Measurements from ENCODE around the gene PANK4. TPM values are rescaled to one million over a fixed set of nuclear protein-coding genes. Genes with fewer than 3 reads are reported as not detected.

The PANK4 gene
- total RNA-seq, 1 donor from 2014 or later: 50.8 TPM

GRCh38 chr1:2523191-2523890 is 3.1 kb downstream of the PANK4 start:
- Mint-ChIP-seq H3K4me3 (no peak overlapping the region), H3K27me3 (ENCODE audit: low read depth) (peaks cover 16% of the 10 kb centered on the region), H3K9me3 (no peaks in the 10 kb centered on the region), H3K36me3 (peaks cover 16% of the 10 kb centered on the region), H3K4me1 (peaks cover 17% of the 10 kb centered on the region), H3K27ac (no peak overlapping the region)
- no peak for DNase-seq (ENCODE audit: low spot score in 2 of 2, unreplicated experiment in 2 of 2)
- TF ChIP-seq CTCF (IDR thresholded peaks at IDR 0.05; ENCODE audit: unreplicated experiment): no peak

GRCh38 chr1:2522230-2522629 is 4.2 kb downstream of the PANK4 start:
- Mint-ChIP-seq H3K27me3 (ENCODE audit: low read depth) (peaks cover 6% of the 10 kb centered on the region), H3K4me3 (no peak overlapping the region), H3K36me3 (peaks cover 20% of the 10 kb centered on the region), H3K27ac (no peak overlapping the region), H3K4me1 (peaks cover 17% of the 10 kb centered on the region), H3K9me3 (no peaks in the 10 kb centered on the region)
- no peak for TF ChIP-seq CTCF (IDR thresholded peaks at IDR 0.05; ENCODE audit: unreplicated experiment)
- no peak for DNase-seq (ENCODE audit: low spot score in 2 of 2, unreplicated experiment in 2 of 2)

- Mint-ChIP-seq H3K9me3 (no peaks in the 10 kb centered on the region), H3K27ac (no peak overlapping the region), H3K27me3 (ENCODE audit: low read depth) (no peaks in the 10 kb centered on the region), H3K4me1 (peaks cover 17% of the 10 kb centered on the region), H3K36me3 (peaks cover 22% of the 10 kb centered on the region), H3K4me3 (no peak overlapping the region)
- DNase-seq (ENCODE audit: low spot score in 2 of 2, unreplicated experiment in 2 of 2): no peak
- TF ChIP-seq CTCF (IDR thresholded peaks at IDR 0.05; ENCODE audit: unreplicated experiment): no peak
These were observed 5.6 kb downstream of the PANK4 start for GRCh38 chr1:2520806-2521205.

GRCh38 chr1:2520206-2520605 is 6.2 kb downstream of the PANK4 start:
- TF ChIP-seq CTCF (IDR thresholded peaks at IDR 0.05; ENCODE audit: unreplicated experiment): no peak

GRCh38 chr1:2519729-2520128 is 6.7 kb downstream of the PANK4 start:
- H3K36me3 Mint-ChIP-seq: peaks cover 22% of the 10 kb centered on the region
- no peak overlapping the region for H3K4me3 Mint-ChIP-seq

More at GRCh38 chr1:2520206-2520605, 6.2 kb downstream of the PANK4 start:
- DNase-seq (ENCODE audit: low spot score in 2 of 2, unreplicated experiment in 2 of 2): no peak
- Mint-ChIP-seq H3K36me3 (peaks cover 22% of the 10 kb centered on the region), H3K4me3 (no peak overlapping the region), H3K9me3 (no peaks in the 10 kb centered on the region), H3K4me1 (peaks cover 14% of the 10 kb centered on the region), H3K27me3 (ENCODE audit: low read depth) (no peaks in the 10 kb centered on the region), H3K27ac (no peak overlapping the region)

More at GRCh38 chr1:2519729-2520128, 6.7 kb downstream of the PANK4 start:
- Mint-ChIP-seq H3K4me1 (peaks cover 10% of the 10 kb centered on the region), H3K9me3 (no peaks in the 10 kb centered on the region), H3K27me3 (ENCODE audit: low read depth) (no peaks in the 10 kb centered on the region), H3K27ac (no peak overlapping the region)
- DNase-seq (ENCODE audit: low spot score in 2 of 2, unreplicated experiment in 2 of 2): no peak
- TF ChIP-seq CTCF (IDR thresholded peaks at IDR 0.05; ENCODE audit: unreplicated experiment): no peak

Data from mesothelial cell of epicardium (in vitro differentiated cells).